GM12872 (cell line): ENCODE data around the gene CSPG4.
A peak's percentile ranks its signal among the peaks of the same experiment; 100 is the strongest.

Experiments used
- CTCF ChIP-seq: IDR thresholded peaks from 3 replicates; pipeline ENCODE4 v1.5.1; 2011; ENCODE audit warnings: low read depth, mild to moderate bottlenecking, low read length, moderate library complexity; ENCODE audit not compliant: insufficient read depth

Gene CSPG4

GRCh38 chr15:75712668-75713337 is at the start of gene CSPG4:
Gene CSPG4 (minus strand): TSS chr15:75712848. CDS start chr15:75712755, 93 bp downstream.
- TF ChIP-seq CTCF, result no peak

GRCh38 chr15:75761446-75762356 is 49.1 kb upstream of the CSPG4 start:
- no peak for TF ChIP-seq CTCF

GRCh38 chr15:75760704-75761435 is 48.2 kb upstream of the CSPG4 start:
- TF ChIP-seq CTCF, result no peak

GRCh38 chr15:75759416-75760130 is 46.9 kb upstream of the CSPG4 start:
- TF ChIP-seq CTCF, result no peak

GRCh38 chr15:75758071-75758872 is 45.6 kb upstream of the CSPG4 start:
- TF ChIP-seq CTCF, result peak; percentile 49; the same call in 2 of the 3 replicates

GRCh38 chr15:75753145-75753544 is 40.5 kb upstream of the CSPG4 start:
- TF ChIP-seq CTCF, result no peak
